Panc1 (cell line): ENCODE results near the gene DYNC1LI2. TPM values are rescaled to one million over a fixed set of nuclear protein-coding genes. Genes with fewer than 3 reads are reported as not detected.

ENCODE experiments used
- ATAC-seq: fragments of 200-7000 bp; cut with Tn5 transposase; 2 replicates; pipeline ENCODE4 v1.9.1; 2020; ENCODE audit warnings: mild to moderate bottlenecking, moderate library complexity
- BruUV-seq: library from RNA; stranded (reverse); fragments of 400-500 nt; replicated peaks from 2 replicates; lab custom pipeline; 2021; lab: Mats Ljungman, UMichigan
- CTCF ChIA-PET: fragments of 300-600 bp; sonication (Branson Sonifier 250); formaldehyde crosslinking; loops from one replicate; lab custom pipeline; 2022; ENCODE audit warnings: antibody characterized with exemption; lab: Charles Lee
- POLR2A ChIA-PET: fragments of 300-600 bp; sonication (Branson Sonifier 250); formaldehyde crosslinking; loops from one replicate; lab custom pipeline; 2022; ENCODE audit warnings: antibody characterized with exemption; lab: Charles Lee
- DNase-seq: peaks from one replicate; pipeline ENCODE4 v3.0.0-alpha.2; 2010; ENCODE audit warnings: low read depth, low spot score
- H3K27ac ChIP-seq: 2 replicates; pipeline ENCODE4 v1.5.1; 2011; ENCODE audit warnings: mild to moderate bottlenecking, low read length, inconsistent platforms
- H3K27me3 ChIP-seq: fragments of 200-500 bp; sonication (Bioruptor generic); 2 replicates; pipeline ENCODE4 v1.6.0; 2014; ENCODE audit warnings: low read length, inconsistent platforms; ENCODE audit not compliant: control insufficient read depth, insufficient read depth
- H3K36me3 ChIP-seq: fragments of 200-500 bp; sonication (Bioruptor generic); 2 replicates; pipeline ENCODE4 v1.5.1; 2014; ENCODE audit warnings: inconsistent platforms, mild to moderate bottlenecking, low read length, moderate library complexity; ENCODE audit not compliant: control insufficient read depth, insufficient read depth
- H3K4me1 ChIP-seq: 2 replicates; pipeline ENCODE4 v1.5.1; 2011; ENCODE audit warnings: inconsistent platforms, mild to moderate bottlenecking, low read length, moderate library complexity; ENCODE audit not compliant: control insufficient read depth, insufficient read depth
- H3K4me3 ChIP-seq, 2 experiments: 2 replicates each; pipeline ENCODE4 v1.5.1; 2011 to 2012; ENCODE audit warnings: low read depth in 2 of 2, low read length in 2 of 2, mild to moderate bottlenecking in 2 of 2, inconsistent platforms in 1 of 2, moderate library complexity in 1 of 2
- H3K9me3 ChIP-seq: fragments of 200-500 bp; sonication (Bioruptor generic); 2 replicates; pipeline ENCODE4 v1.5.1; 2014; ENCODE audit warnings: low read depth, mild to moderate bottlenecking, inconsistent platforms, low read length, moderate library complexity; ENCODE audit not compliant: control insufficient read depth, insufficient read depth
- POLR2AphosphoS5 ChIP-seq: IDR thresholded peaks from 2 replicates; pipeline ENCODE4 v1.6.1; 2012; ENCODE audit warnings: mild to moderate bottlenecking, low read depth, low read length, moderate library complexity
- SIN3A ChIP-seq: IDR thresholded peaks from 2 replicates; pipeline ENCODE4 v1.6.1; 2012; ENCODE audit warnings: low read depth, mild to moderate bottlenecking, low read length, moderate library complexity, borderline replicate concordance; ENCODE audit not compliant: insufficient read depth
- TCF7L2 ChIP-seq: IDR thresholded peaks from 2 replicates; pipeline ENCODE4 v1.6.1; 2011; ENCODE audit warnings: mild to moderate bottlenecking, low read depth, low read length, inconsistent platforms
- in situ Hi-C: cut with HindIII; loops from 2 replicates; pipeline ENCODE4 v1.10.0; 2016; ENCODE audit warnings: low sequenced_read_pairs, low pct_unique_long_range_greater_than_20kb
- intact Hi-C: fragments of 100-400 bp; cut with micrococcal nuclease; formaldehyde crosslinking; loops from one replicate; pipeline ENCODE4 v1.10.0; 2022; ENCODE audit not compliant: unreplicated experiment
- total RNA-seq: library from RNA; stranded (reverse); gene quantifications from one replicate; pipeline ENCODE4 v1.2.1, GENCODE V29; 2021; ENCODE audit not compliant: unreplicated experiment
- TF ChIP-seq, protein P1 (sequence below): fragments of 450-650 bp; IDR thresholded peaks from 2 replicates; pipeline ENCODE4 v1.5.1; 2017; ENCODE audit warnings: mild to moderate bottlenecking
- TF ChIP-seq, protein P2 (sequence below), 2 experiments: IDR thresholded peaks; 2 replicates each; pipeline ENCODE4 v1.6.1; 2011 to 2012; ENCODE audit warnings: low read depth in 2 of 2, control low read depth in 1 of 2, low read length in 1 of 2, mild to moderate bottlenecking in 1 of 2, moderate library complexity in 1 of 2; ENCODE audit not compliant: insufficient read depth in 1 of 2

Gene DYNC1LI2
- total RNA-seq, 1 experiment from 2014 or later = 103 TPM

DNA sequence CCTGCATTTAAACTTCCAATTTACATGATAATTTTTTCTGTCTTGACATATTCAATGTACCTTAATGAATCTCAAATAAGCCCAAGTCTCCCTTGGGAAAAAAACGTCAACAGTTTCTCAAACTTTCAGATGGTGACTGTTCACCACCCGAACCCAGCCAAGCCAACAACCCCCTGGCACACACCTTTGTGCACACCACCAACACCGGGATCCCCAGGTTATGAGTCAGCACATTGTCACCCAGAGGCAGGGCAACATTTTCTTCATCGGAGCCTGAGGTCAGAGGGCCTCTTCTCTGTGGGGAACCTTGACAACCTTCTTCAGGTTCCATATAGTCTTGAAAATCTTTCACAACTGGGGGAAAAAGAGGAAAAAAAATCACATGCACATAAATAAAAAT is 15.5 kb downstream of the DYNC1LI2 start:
- Histone ChIP-seq H3K4me1 (no peaks in the 10 kb centered on the region), H3K9me3 (no peaks in the 10 kb centered on the region), H3K27ac (no peak overlapping the region), H3K36me3 (peaks cover 17% of the 10 kb centered on the region), H3K4me3 (no peak overlapping the region), H3K27me3 (no peaks in the 10 kb centered on the region)
- ChIA-PET POLR2A (no interaction called here), CTCF (no interaction called here)
- in situ Hi-C loops (no loop called here), intact Hi-C loops (no loop called here)
- TF ChIP-seq, protein P1, sequence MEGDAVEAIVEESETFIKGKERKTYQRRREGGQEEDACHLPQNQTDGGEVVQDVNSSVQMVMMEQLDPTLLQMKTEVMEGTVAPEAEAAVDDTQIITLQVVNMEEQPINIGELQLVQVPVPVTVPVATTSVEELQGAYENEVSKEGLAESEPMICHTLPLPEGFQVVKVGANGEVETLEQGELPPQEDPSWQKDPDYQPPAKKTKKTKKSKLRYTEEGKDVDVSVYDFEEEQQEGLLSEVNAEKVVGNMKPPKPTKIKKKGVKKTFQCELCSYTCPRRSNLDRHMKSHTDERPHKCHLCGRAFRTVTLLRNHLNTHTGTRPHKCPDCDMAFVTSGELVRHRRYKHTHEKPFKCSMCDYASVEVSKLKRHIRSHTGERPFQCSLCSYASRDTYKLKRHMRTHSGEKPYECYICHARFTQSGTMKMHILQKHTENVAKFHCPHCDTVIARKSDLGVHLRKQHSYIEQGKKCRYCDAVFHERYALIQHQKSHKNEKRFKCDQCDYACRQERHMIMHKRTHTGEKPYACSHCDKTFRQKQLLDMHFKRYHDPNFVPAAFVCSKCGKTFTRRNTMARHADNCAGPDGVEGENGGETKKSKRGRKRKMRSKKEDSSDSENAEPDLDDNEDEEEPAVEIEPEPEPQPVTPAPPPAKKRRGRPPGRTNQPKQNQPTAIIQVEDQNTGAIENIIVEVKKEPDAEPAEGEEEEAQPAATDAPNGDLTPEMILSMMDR = no peak
- TF ChIP-seq, protein P2, sequence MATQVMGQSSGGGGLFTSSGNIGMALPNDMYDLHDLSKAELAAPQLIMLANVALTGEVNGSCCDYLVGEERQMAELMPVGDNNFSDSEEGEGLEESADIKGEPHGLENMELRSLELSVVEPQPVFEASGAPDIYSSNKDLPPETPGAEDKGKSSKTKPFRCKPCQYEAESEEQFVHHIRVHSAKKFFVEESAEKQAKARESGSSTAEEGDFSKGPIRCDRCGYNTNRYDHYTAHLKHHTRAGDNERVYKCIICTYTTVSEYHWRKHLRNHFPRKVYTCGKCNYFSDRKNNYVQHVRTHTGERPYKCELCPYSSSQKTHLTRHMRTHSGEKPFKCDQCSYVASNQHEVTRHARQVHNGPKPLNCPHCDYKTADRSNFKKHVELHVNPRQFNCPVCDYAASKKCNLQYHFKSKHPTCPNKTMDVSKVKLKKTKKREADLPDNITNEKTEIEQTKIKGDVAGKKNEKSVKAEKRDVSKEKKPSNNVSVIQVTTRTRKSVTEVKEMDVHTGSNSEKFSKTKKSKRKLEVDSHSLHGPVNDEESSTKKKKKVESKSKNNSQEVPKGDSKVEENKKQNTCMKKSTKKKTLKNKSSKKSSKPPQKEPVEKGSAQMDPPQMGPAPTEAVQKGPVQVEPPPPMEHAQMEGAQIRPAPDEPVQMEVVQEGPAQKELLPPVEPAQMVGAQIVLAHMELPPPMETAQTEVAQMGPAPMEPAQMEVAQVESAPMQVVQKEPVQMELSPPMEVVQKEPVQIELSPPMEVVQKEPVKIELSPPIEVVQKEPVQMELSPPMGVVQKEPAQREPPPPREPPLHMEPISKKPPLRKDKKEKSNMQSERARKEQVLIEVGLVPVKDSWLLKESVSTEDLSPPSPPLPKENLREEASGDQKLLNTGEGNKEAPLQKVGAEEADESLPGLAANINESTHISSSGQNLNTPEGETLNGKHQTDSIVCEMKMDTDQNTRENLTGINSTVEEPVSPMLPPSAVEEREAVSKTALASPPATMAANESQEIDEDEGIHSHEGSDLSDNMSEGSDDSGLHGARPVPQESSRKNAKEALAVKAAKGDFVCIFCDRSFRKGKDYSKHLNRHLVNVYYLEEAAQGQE (IDR thresholded peaks at IDR 0.05; ENCODE audit: insufficient read depth in 1 of 2, low read depth in 2 of 2, low read length in 1 of 2) = no peak
- TF ChIP-seq SIN3A = no peak
- no peak for TF ChIP-seq TCF7L2
- no peak for TF ChIP-seq POLR2AphosphoS5
- no TSS peak for BruUV-seq
- ATAC-seq (no peak), DNase-seq (no peak)

DNA sequence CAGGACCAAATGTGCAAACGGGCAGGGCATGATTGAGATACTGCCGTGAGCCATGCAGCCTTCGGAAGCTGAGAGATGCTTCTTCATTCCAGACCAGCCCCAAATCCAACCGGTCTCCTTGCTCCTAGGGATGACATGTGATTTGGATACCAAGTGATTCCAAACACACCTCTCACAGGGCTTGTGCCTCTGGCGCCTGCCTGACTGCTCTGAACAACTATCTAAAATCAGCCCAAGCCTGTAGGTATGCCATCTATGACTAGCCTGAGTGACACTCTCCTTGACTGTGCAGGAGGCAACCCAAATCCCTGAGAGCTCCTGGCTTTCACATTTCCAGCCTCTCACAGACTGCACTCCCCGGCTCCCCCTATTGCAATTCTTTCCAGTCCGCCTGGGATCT is 20.3 kb downstream of the DYNC1LI2 start:
- Histone ChIP-seq H3K4me3 (no peak overlapping the region), H3K4me1 (no peaks in the 10 kb centered on the region), H3K27me3 (no peaks in the 10 kb centered on the region), H3K9me3 (no peaks in the 10 kb centered on the region), H3K36me3 (peaks cover 16% of the 10 kb centered on the region), H3K27ac (no peak overlapping the region)
- intact Hi-C loops (no loop called here), in situ Hi-C loops (no loop called here)
- BruUV-seq = no TSS peak
- ChIA-PET CTCF (no interaction called here), POLR2A (no interaction called here)
- DNase-seq = no peak
- no peak for ATAC-seq
- no peak for TF ChIP-seq POLR2AphosphoS5
- TF ChIP-seq, protein P1 = no peak
- TF ChIP-seq, protein P2 (IDR thresholded peaks at IDR 0.05; ENCODE audit: insufficient read depth in 1 of 2, low read depth in 2 of 2, low read length in 1 of 2) = no peak
- no peak for TF ChIP-seq SIN3A
- TF ChIP-seq TCF7L2 = no peak
